ENCODE data around the gene RBP5.

RBP5 gene

GRCh38 chr12:7076493-7076892, 52.2 kb downstream of the RBP5 start:
- no peak overlapping the region for H3K27ac ChIP-seq
- TF ChIP-seq, protein P1, sequence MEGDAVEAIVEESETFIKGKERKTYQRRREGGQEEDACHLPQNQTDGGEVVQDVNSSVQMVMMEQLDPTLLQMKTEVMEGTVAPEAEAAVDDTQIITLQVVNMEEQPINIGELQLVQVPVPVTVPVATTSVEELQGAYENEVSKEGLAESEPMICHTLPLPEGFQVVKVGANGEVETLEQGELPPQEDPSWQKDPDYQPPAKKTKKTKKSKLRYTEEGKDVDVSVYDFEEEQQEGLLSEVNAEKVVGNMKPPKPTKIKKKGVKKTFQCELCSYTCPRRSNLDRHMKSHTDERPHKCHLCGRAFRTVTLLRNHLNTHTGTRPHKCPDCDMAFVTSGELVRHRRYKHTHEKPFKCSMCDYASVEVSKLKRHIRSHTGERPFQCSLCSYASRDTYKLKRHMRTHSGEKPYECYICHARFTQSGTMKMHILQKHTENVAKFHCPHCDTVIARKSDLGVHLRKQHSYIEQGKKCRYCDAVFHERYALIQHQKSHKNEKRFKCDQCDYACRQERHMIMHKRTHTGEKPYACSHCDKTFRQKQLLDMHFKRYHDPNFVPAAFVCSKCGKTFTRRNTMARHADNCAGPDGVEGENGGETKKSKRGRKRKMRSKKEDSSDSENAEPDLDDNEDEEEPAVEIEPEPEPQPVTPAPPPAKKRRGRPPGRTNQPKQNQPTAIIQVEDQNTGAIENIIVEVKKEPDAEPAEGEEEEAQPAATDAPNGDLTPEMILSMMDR (conservative IDR thresholded peaks at IDR 0.05): no peak

GRCh38 chr12:7075939-7076338, 52.8 kb downstream of the RBP5 start:
- TF ChIP-seq, protein P1 (conservative IDR thresholded peaks at IDR 0.05): no peak
- H3K27ac ChIP-seq: no peak overlapping the region

GRCh38 chr12:7075518-7075917, 53.2 kb downstream of the RBP5 start:
- TF ChIP-seq, protein P1 (conservative IDR thresholded peaks at IDR 0.05): no peak
- no peak overlapping the region for H3K27ac ChIP-seq

DNA sequence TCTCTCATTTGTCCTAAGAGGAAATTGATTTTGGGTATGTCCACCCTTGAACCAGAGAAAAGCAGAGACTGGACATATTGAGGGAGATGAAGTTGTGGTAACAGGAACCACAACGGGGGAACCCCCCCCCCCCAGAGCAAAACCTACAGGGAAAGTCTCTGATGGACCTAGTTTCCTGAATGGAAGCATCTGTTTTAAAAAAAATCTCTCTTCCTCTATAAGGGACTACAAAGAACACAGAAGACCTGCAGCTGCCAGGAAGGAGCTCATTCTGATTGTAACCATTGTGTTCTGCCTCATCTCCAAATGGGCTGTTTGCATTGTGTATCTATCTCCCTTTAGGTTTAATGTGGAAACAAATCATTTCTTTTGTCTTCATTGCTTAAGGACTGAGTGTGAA, 54.7 kb downstream of the RBP5 start:
- TF ChIP-seq, protein P1 (conservative IDR thresholded peaks at IDR 0.05): no peak

More for the DNA sequence above, 54.7 kb downstream of the RBP5 start:
- H3K27ac ChIP-seq: no peak overlapping the region
